Activated CD4-positive, alpha-beta memory T cell treated with anti-CD3 and anti-CD28 coated beads, Interleukin-2, amount 10 ng/mL, durations not matched to agents 7 days and 5 days (primary cell): ENCODE results near the gene TSHZ2. TPM values are rescaled to one million over a fixed set of nuclear protein-coding genes. Genes with fewer than 3 reads are reported as not detected.

Experiments
- CTCF ChIA-PET: fragments of 350-600 bp; sonication (Branson Sonifier 250); formaldehyde crosslinking; loops from one replicate; lab custom pipeline; 2021; ENCODE audit warnings: antibody characterized with exemption, inconsistent platforms; lab: Charles Lee
- POLR2A ChIA-PET: fragments of 350-600 bp; sonication (Branson Sonifier 250); formaldehyde crosslinking; loops from one replicate; lab custom pipeline; 2021; ENCODE audit warnings: antibody characterized with exemption; lab: Charles Lee
- DNase-seq: peaks from one replicate; pipeline ENCODE4 v3.0.0-alpha.2; 2020
- H3K27ac Mint-ChIP-seq: one replicate; pipeline ENCODE4 v1.8.0; 2021; ENCODE audit warnings: mild to moderate bottlenecking, mixed read lengths
- H3K27me3 Mint-ChIP-seq: one replicate; pipeline ENCODE4 v1.8.0; 2021; ENCODE audit warnings: mixed read lengths
- H3K36me3 Mint-ChIP-seq: one replicate; pipeline ENCODE4 v1.8.0; 2021; ENCODE audit warnings: low read depth, mixed read lengths
- H3K4me1 Mint-ChIP-seq: one replicate; pipeline ENCODE4 v1.8.0; 2021; ENCODE audit warnings: mixed read lengths
- H3K4me3 Mint-ChIP-seq: one replicate; pipeline ENCODE4 v1.8.0; 2021; ENCODE audit warnings: mild to moderate bottlenecking, mixed read lengths
- H3K9me3 Mint-ChIP-seq: one replicate; pipeline ENCODE4 v1.8.0; 2021; ENCODE audit warnings: mixed read lengths
- total RNA-seq, 2 experiments: library from RNA; stranded (reverse); gene quantifications; one replicate each; pipeline ENCODE4 v1.2.3, GENCODE V29; 2021

Gene TSHZ2
- total RNA-seq, 2 experiments from 2014 or later: 5.4 to 7.1 TPM

- Mint-ChIP-seq H3K36me3 (no peaks in the 10 kb centered on the region), H3K4me1 (no peaks in the 10 kb centered on the region), H3K9me3 (no peaks in the 10 kb centered on the region), H3K27me3 (no peaks in the 10 kb centered on the region), H3K27ac (no peak overlapping the region), H3K4me3 (no peak overlapping the region)
- no peak for DNase-seq
- ChIA-PET POLR2A (no interaction called here), CTCF (no interaction called here)
These were observed 356.8 kb downstream of the TSHZ2 start for GRCh38 chr20:53328961-53329360.

GRCh38 chr20:53329781-53330180 lies 357.6 kb downstream of the TSHZ2 start:
- H3K9me3 Mint-ChIP-seq: no peaks in the 10 kb centered on the region
- H3K36me3 Mint-ChIP-seq: no peaks in the 10 kb centered on the region
- no peaks in the 10 kb centered on the region for H3K4me1 Mint-ChIP-seq
- H3K27ac Mint-ChIP-seq: no peak overlapping the region
- H3K27me3 Mint-ChIP-seq: no peaks in the 10 kb centered on the region
- ChIA-PET POLR2A (no interaction called here), CTCF (no interaction called here)
- no peak overlapping the region for H3K4me3 Mint-ChIP-seq
- DNase-seq: no peak

DNA sequence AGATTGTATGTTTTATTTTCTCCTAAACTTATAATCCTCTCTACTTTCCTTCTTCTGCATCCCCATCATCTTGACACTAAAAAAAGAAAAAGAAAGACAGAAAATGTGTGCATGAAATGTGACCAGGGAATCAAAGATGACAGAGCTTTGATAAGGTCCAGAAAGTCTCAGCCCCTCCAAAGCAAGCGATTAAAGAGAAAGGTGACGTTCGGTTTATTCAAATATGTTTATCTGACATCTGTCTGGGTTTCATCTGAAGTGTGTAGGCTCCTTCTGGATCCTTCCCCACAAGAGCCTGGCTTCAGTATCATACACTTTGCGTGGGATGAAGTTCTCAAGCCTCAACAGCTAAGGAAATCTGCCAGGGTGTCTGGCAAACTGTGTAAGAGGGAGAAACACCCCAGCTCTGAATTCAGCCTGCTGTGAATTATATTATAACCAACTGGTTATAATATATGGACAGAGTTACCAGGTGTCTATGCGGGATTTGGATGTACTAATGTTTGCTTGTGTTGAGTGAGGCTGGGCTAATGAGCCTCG lies 358.5 kb downstream of the TSHZ2 start:
- Mint-ChIP-seq H3K36me3 (no peaks in the 10 kb centered on the region), H3K27ac (no peak overlapping the region), H3K9me3 (no peaks in the 10 kb centered on the region), H3K4me3 (no peak overlapping the region), H3K4me1 (no peaks in the 10 kb centered on the region), H3K27me3 (no peaks in the 10 kb centered on the region)
- no peak for DNase-seq
- ChIA-PET CTCF (no interaction called here), POLR2A (no interaction called here)

- H3K27ac Mint-ChIP-seq: no peak overlapping the region
- no peaks in the 10 kb centered on the region for H3K9me3 Mint-ChIP-seq
- no peak overlapping the region for H3K4me3 Mint-ChIP-seq
- ChIA-PET POLR2A (interaction anchor here (0.7 kb wide), 1 partner anchor 24 kb away, joined by 3 read pairs; no protein-coding TSS in a partner anchor), CTCF (no interaction called here)
- H3K27me3 Mint-ChIP-seq: no peaks in the 10 kb centered on the region
- no peaks in the 10 kb centered on the region for H3K36me3 Mint-ChIP-seq
- H3K4me1 Mint-ChIP-seq: no peaks in the 10 kb centered on the region
- DNase-seq: no peak
These were observed 359.2 kb downstream of the TSHZ2 start for GRCh38 chr20:53331151-53331973.

DNA sequence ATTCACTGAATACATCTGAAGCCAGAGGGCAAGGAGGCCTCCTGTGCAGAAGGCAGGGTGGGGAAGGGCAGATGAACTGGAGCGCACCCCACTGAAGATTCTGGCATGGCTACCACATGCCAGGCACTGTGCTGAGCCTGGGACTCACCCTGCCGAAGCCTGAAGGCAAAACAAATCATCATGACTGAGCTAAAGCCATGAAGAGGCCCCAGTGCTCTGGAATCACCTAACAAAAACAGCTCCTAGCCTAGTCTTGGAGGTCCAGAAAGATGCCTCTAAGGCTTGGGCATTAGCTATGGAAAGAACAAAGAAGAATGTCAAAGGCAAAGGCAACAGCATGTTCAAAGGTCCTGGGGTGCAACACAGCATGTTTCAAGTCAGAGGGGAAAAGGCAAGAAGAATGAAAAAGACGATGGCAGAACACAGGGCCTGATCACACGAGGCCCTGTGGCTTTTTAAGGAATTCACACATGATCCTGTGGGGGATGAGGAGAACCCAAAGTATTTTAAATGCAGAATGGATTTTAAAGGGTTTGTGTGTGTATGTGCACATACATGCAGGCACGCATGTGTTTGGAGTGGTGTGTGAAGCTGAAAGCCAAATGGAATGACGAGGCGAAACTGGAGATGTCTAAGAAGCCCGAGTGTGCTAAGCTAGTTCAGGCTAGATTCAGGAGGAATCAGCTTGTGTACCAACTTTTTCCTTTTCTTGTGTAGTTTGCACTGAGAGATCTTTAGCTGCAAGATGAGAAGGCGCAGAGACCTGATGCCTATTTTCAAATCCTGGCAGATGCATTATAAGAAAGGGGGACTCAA lies 360.1 kb downstream of the TSHZ2 start:
- H3K36me3 Mint-ChIP-seq: no peaks in the 10 kb centered on the region
- H3K4me1 Mint-ChIP-seq: no peaks in the 10 kb centered on the region
- no peaks in the 10 kb centered on the region for H3K27me3 Mint-ChIP-seq
- ChIA-PET POLR2A (interaction anchor here (0.7 kb wide), 1 partner anchor 23 kb away, joined by 3 read pairs; no protein-coding TSS in a partner anchor), CTCF (no interaction called here)
- no peak overlapping the region for H3K27ac Mint-ChIP-seq
- DNase-seq: no peak
- H3K9me3 Mint-ChIP-seq: no peaks in the 10 kb centered on the region
- no peak overlapping the region for H3K4me3 Mint-ChIP-seq

GRCh38 chr20:53334861-53335260 lies 362.7 kb downstream of the TSHZ2 start:
- ChIA-PET CTCF (no interaction called here), POLR2A (no interaction called here)
- H3K4me1 Mint-ChIP-seq: no peaks in the 10 kb centered on the region
- DNase-seq: no peak
- no peak overlapping the region for H3K4me3 Mint-ChIP-seq
- H3K36me3 Mint-ChIP-seq: no peaks in the 10 kb centered on the region
- H3K27me3 Mint-ChIP-seq: no peaks in the 10 kb centered on the region
- no peaks in the 10 kb centered on the region for H3K9me3 Mint-ChIP-seq
- H3K27ac Mint-ChIP-seq: no peak overlapping the region

DNA sequence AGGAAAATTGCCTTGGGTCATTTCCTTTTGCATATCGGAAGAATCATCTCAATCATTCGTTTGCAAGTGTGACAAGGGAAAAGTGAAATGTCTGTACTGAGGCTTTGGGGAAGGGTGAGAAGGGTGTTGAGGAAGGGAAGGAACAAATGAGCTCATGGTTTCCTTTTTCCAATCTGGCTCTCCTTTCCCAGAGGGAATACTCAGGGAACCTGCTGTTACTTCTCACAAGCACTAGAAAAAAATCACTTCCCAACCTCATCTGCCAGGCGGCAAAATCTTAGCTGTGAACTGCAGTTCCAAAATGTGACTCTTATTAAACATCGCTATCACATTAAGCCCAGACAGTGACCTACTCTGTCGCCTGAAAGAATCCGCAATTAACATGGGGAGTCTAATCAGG lies 363.4 kb downstream of the TSHZ2 start:
- H3K4me1 Mint-ChIP-seq: no peaks in the 10 kb centered on the region
- no peaks in the 10 kb centered on the region for H3K27me3 Mint-ChIP-seq
- no peak for DNase-seq
- no peaks in the 10 kb centered on the region for H3K9me3 Mint-ChIP-seq
- no peaks in the 10 kb centered on the region for H3K36me3 Mint-ChIP-seq
- H3K27ac Mint-ChIP-seq: no peak overlapping the region
- no peak overlapping the region for H3K4me3 Mint-ChIP-seq
- POLR2A ChIA-PET: no interaction called here
- CTCF ChIA-PET: no interaction called here

DNA sequence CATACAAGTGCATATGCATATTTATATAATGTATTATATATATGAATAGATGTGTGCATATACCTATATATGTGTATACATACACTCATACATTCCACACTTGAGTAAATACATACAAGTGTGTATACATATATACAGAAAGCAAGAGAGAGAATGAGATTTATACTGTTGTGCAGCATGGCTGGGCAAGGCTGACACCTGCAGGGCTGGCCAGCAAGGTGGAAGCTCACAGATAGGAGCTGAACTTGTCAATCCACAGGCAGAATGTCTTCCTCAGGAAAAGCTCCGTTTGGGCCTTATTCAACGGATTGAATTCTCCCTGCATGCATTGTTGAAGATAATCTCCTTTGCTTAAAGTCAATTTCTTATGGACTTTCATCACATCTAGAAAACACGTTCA lies 364.7 kb downstream of the TSHZ2 start:
- Mint-ChIP-seq H3K4me1 (no peaks in the 10 kb centered on the region), H3K9me3 (no peaks in the 10 kb centered on the region), H3K27me3 (no peaks in the 10 kb centered on the region), H3K36me3 (no peaks in the 10 kb centered on the region), H3K4me3 (no peak overlapping the region), H3K27ac (no peak overlapping the region)
- ChIA-PET CTCF (no interaction called here), POLR2A (no interaction called here)
- DNase-seq: no peak

- CTCF ChIA-PET: no interaction called here
- H3K27me3 Mint-ChIP-seq: no peaks in the 10 kb centered on the region
- no peaks in the 10 kb centered on the region for H3K36me3 Mint-ChIP-seq
- no peak for DNase-seq
- no peaks in the 10 kb centered on the region for H3K4me1 Mint-ChIP-seq
- H3K9me3 Mint-ChIP-seq: no peaks in the 10 kb centered on the region
- POLR2A ChIA-PET: no interaction called here
- no peak overlapping the region for H3K27ac Mint-ChIP-seq
- H3K4me3 Mint-ChIP-seq: no peak overlapping the region
These were observed 365.4 kb downstream of the TSHZ2 start for GRCh38 chr20:53337390-53338101.

DNA sequence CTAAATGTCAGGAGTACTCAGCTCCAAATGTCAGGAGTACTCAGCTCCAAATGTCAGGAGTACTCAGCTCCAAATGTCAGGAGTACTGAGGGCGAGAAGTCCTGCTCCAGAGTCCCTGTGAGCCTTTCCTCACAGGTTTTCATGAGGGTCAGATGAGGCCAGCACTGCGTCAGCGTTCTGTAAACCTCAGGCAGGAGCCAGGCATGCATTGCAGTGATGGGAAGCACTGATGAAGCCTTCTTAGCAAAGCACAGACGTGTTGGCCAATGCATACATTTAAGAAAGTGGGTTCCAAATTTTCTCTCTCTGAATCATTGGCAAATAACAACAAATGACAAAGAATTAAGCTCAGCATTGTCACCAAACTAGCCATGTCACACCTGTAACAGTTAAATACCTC lies 366.6 kb downstream of the TSHZ2 start:
- ChIA-PET CTCF (no interaction called here), POLR2A (no interaction called here)
- no peaks in the 10 kb centered on the region for H3K4me1 Mint-ChIP-seq
- DNase-seq: no peak
- no peaks in the 10 kb centered on the region for H3K36me3 Mint-ChIP-seq
- no peak overlapping the region for H3K4me3 Mint-ChIP-seq
- no peaks in the 10 kb centered on the region for H3K9me3 Mint-ChIP-seq
- H3K27me3 Mint-ChIP-seq: no peaks in the 10 kb centered on the region
- H3K27ac Mint-ChIP-seq: no peak overlapping the region

DNA sequence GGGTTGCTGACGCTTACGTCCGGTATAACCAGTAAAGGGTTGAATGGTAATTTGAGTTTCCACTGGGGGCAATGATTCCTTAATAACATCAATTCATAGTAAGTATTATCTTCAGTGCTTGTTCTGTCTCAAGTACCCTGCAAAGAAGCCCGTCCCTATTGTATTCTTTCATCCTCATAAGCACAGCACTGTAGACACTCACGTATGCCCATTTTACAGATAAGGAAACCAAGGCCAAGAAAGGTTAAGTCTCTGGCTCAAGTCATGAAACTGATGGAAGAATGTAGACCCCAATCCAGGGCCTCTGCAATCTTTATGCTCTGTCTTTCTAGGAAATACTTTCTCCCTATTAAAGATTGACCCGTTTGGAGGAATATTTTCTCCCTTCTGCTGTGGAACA lies 370.3 kb downstream of the TSHZ2 start:
- Mint-ChIP-seq H3K27ac (no peak overlapping the region), H3K4me1 (no peaks in the 10 kb centered on the region), H3K27me3 (no peaks in the 10 kb centered on the region), H3K36me3 (no peaks in the 10 kb centered on the region), H3K9me3 (no peaks in the 10 kb centered on the region), H3K4me3 (no peak overlapping the region)
- POLR2A ChIA-PET: no interaction called here
- CTCF ChIA-PET: no interaction called here
- no peak for DNase-seq

- DNase-seq: no peak
- POLR2A ChIA-PET: no interaction called here
- Mint-ChIP-seq H3K36me3 (no peaks in the 10 kb centered on the region), H3K27me3 (no peaks in the 10 kb centered on the region), H3K27ac (no peak overlapping the region), H3K4me3 (no peak overlapping the region), H3K9me3 (no peaks in the 10 kb centered on the region), H3K4me1 (no peaks in the 10 kb centered on the region)
- CTCF ChIA-PET: no interaction called here
These were observed 371.3 kb downstream of the TSHZ2 start for GRCh38 chr20:53343448-53343847.

DNA sequence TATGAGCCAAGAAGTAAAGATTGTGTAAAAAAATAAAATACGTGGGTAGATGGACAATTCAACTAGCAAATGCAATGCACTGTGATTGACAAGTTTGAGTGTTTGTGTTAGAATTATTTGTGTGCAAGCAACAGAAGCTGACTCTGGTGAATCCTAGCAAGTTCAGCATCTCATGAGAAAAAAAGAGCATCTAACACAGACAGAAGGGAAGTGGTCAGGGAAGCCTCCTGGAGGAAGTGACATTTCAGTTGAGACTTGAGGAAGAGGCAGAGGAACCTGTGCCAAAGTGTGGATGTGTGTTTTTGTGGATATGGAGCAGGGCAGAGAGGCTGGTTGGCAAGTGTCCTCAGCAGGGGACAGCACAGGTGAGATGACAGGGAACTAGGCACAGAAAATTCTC lies 372.7 kb downstream of the TSHZ2 start:
- no peaks in the 10 kb centered on the region for H3K4me1 Mint-ChIP-seq
- DNase-seq: no peak
- no peak overlapping the region for H3K4me3 Mint-ChIP-seq
- H3K27me3 Mint-ChIP-seq: no peaks in the 10 kb centered on the region
- ChIA-PET POLR2A (interaction anchor here (0.6 kb wide), 1 partner anchor 838 kb away, joined by 3 read pairs; no protein-coding TSS in a partner anchor), CTCF (no interaction called here)
- no peak overlapping the region for H3K27ac Mint-ChIP-seq
- H3K9me3 Mint-ChIP-seq: no peaks in the 10 kb centered on the region
- H3K36me3 Mint-ChIP-seq: no peaks in the 10 kb centered on the region
